ENCODE data around the gene ZNF175. TPM values are rescaled to one million over a fixed set of nuclear protein-coding genes. Genes with fewer than 3 reads are reported as not detected.
A peak's percentile ranks its signal among the peaks of the same experiment; 100 is the strongest.

The ZNF175 gene
- total and polyA plus RNA-seq, 9 of the 15 experiments (the other 6 are each of a cell fraction or from before 2014, with no cell fraction given) = 3.7 to 37.9 (median 14.0) TPM

DNA sequence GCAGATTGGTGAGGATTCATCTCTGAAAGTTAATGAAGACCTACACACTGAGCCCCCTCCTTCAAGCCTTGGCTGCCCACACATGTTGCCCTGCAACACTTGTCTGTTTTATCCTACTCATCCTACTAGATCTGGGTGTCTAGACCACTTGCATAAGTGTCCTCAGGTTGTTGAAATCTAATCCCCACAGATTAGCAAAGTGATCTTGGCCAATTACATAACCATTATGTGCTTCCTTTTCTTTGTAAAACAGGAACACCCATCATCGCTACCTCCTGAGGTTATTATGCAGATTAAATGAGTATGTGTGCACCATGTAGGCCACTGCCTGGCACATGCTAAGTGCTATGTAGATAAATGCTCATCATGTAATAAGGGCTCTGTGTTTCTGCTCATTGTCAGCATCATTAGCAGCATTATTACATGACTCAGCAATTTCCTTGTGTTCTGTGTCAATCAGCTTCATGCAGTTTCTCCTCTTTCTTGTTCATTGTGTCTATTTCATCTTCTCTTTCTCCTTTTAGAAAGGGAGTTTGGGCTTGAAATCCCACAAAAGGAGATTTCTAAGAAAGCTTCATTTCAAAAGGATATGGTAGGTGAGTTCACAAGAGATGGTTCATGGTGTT, 15.1 kb downstream of the ZNF175 start (continued):
- TF ChIP-seq, protein P1, sequence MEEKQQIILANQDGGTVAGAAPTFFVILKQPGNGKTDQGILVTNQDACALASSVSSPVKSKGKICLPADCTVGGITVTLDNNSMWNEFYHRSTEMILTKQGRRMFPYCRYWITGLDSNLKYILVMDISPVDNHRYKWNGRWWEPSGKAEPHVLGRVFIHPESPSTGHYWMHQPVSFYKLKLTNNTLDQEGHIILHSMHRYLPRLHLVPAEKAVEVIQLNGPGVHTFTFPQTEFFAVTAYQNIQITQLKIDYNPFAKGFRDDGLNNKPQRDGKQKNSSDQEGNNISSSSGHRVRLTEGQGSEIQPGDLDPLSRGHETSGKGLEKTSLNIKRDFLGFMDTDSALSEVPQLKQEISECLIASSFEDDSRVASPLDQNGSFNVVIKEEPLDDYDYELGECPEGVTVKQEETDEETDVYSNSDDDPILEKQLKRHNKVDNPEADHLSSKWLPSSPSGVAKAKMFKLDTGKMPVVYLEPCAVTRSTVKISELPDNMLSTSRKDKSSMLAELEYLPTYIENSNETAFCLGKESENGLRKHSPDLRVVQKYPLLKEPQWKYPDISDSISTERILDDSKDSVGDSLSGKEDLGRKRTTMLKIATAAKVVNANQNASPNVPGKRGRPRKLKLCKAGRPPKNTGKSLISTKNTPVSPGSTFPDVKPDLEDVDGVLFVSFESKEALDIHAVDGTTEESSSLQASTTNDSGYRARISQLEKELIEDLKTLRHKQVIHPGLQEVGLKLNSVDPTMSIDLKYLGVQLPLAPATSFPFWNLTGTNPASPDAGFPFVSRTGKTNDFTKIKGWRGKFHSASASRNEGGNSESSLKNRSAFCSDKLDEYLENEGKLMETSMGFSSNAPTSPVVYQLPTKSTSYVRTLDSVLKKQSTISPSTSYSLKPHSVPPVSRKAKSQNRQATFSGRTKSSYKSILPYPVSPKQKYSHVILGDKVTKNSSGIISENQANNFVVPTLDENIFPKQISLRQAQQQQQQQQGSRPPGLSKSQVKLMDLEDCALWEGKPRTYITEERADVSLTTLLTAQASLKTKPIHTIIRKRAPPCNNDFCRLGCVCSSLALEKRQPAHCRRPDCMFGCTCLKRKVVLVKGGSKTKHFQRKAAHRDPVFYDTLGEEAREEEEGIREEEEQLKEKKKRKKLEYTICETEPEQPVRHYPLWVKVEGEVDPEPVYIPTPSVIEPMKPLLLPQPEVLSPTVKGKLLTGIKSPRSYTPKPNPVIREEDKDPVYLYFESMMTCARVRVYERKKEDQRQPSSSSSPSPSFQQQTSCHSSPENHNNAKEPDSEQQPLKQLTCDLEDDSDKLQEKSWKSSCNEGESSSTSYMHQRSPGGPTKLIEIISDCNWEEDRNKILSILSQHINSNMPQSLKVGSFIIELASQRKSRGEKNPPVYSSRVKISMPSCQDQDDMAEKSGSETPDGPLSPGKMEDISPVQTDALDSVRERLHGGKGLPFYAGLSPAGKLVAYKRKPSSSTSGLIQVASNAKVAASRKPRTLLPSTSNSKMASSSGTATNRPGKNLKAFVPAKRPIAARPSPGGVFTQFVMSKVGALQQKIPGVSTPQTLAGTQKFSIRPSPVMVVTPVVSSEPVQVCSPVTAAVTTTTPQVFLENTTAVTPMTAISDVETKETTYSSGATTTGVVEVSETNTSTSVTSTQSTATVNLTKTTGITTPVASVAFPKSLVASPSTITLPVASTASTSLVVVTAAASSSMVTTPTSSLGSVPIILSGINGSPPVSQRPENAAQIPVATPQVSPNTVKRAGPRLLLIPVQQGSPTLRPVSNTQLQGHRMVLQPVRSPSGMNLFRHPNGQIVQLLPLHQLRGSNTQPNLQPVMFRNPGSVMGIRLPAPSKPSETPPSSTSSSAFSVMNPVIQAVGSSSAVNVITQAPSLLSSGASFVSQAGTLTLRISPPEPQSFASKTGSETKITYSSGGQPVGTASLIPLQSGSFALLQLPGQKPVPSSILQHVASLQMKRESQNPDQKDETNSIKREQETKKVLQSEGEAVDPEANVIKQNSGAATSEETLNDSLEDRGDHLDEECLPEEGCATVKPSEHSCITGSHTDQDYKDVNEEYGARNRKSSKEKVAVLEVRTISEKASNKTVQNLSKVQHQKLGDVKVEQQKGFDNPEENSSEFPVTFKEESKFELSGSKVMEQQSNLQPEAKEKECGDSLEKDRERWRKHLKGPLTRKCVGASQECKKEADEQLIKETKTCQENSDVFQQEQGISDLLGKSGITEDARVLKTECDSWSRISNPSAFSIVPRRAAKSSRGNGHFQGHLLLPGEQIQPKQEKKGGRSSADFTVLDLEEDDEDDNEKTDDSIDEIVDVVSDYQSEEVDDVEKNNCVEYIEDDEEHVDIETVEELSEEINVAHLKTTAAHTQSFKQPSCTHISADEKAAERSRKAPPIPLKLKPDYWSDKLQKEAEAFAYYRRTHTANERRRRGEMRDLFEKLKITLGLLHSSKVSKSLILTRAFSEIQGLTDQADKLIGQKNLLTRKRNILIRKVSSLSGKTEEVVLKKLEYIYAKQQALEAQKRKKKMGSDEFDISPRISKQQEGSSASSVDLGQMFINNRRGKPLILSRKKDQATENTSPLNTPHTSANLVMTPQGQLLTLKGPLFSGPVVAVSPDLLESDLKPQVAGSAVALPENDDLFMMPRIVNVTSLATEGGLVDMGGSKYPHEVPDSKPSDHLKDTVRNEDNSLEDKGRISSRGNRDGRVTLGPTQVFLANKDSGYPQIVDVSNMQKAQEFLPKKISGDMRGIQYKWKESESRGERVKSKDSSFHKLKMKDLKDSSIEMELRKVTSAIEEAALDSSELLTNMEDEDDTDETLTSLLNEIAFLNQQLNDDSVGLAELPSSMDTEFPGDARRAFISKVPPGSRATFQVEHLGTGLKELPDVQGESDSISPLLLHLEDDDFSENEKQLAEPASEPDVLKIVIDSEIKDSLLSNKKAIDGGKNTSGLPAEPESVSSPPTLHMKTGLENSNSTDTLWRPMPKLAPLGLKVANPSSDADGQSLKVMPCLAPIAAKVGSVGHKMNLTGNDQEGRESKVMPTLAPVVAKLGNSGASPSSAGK (IDR thresholded peaks at IDR 0.05) = peak; percentile 35; the same call in 1 of the 2 replicates
- no peak for TF ChIP-seq TEAD4 (IDR thresholded peaks at IDR 0.05; ENCODE audit: low read length)
- TF ChIP-seq TEAD4 (CRISPR knock-in tag; IDR thresholded peaks at IDR 0.05; ENCODE audit: borderline replicate concordance) = no peak
- no peak for TF ChIP-seq ZNF24 (IDR thresholded peaks at IDR 0.05)
- TF ChIP-seq, protein P2, sequence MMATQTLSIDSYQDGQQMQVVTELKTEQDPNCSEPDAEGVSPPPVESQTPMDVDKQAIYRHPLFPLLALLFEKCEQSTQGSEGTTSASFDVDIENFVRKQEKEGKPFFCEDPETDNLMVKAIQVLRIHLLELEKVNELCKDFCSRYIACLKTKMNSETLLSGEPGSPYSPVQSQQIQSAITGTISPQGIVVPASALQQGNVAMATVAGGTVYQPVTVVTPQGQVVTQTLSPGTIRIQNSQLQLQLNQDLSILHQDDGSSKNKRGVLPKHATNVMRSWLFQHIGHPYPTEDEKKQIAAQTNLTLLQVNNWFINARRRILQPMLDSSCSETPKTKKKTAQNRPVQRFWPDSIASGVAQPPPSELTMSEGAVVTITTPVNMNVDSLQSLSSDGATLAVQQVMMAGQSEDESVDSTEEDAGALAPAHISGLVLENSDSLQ (IDR thresholded peaks at IDR 0.05) = peak; percentile 50
- TF ChIP-seq MAFF (IDR thresholded peaks at IDR 0.05; ENCODE audit: low read length) = peak; percentile 97
- peak; percentile 92 for TF ChIP-seq C11orf30 (IDR thresholded peaks at IDR 0.05; ENCODE audit: low read depth)
- peak; percentile 97 for TF ChIP-seq MAFK (IDR thresholded peaks at IDR 0.05; ENCODE audit: low read length)
- no peak for TF ChIP-seq SMARCE1 (IDR thresholded peaks at IDR 0.05)
- no peak for TF ChIP-seq HCFC1 (IDR thresholded peaks at IDR 0.05; ENCODE audit: low read depth, low read length)
- TF ChIP-seq NFE2L1 (tag; IDR thresholded peaks at IDR 0.05; ENCODE audit: borderline replicate concordance, low read depth) = peak; percentile 62; the same call in 1 of the 2 replicates
- TF ChIP-seq, protein P3, sequence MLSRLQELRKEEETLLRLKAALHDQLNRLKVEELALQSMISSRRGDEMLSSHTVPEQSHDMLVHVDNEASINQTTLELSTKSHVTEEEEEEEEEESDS (CRISPR knock-in tag; IDR thresholded peaks at IDR 0.05) = no peak
- TF ChIP-seq BACH1 (tag; IDR thresholded peaks at IDR 0.05) = peak; percentile 80; the same call in 1 of the 2 replicates
- TF ChIP-seq, protein P4, sequence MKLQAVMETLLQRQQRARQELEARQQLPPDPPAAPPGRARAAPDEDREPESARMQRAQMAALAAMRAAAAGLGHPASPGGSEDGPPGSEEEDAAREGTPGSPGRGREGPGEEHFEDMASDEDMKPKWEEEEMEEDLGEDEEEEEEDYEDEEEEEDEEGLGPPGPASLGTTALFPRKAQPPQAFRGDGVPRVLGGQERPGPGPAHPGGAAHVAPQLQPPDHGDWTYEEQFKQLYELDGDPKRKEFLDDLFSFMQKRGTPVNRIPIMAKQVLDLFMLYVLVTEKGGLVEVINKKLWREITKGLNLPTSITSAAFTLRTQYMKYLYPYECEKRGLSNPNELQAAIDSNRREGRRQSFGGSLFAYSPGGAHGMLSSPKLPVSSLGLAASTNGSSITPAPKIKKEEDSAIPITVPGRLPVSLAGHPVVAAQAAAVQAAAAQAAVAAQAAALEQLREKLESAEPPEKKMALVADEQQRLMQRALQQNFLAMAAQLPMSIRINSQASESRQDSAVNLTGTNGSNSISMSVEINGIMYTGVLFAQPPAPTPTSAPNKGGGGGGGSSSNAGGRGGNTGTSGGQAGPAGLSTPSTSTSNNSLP (IDR thresholded peaks at IDR 0.05; ENCODE audit: borderline replicate concordance, low read depth, low read length) = no peak

Data from K562 (cell line).